Measurements from ENCODE around the gene NACAD.

NACAD gene

DNA sequence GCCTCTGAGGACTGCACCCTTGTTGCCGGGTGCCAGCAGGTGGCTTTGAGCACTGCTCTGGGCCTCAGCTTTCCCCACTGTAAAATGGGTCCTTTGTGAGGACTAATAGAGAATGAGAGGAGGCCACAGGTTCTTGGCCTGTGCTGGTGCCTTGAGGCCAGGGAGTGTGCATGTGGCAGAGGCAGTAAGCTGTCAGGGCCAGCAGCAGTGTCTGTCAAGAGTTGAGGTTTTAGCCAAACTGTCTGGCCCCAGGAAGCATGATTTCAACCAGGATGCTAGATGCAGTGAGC lies 13.5 kb downstream of the NACAD start:
- no peak for DNase-seq (ENCODE audit: low read depth in 3 of 3)

DNA sequence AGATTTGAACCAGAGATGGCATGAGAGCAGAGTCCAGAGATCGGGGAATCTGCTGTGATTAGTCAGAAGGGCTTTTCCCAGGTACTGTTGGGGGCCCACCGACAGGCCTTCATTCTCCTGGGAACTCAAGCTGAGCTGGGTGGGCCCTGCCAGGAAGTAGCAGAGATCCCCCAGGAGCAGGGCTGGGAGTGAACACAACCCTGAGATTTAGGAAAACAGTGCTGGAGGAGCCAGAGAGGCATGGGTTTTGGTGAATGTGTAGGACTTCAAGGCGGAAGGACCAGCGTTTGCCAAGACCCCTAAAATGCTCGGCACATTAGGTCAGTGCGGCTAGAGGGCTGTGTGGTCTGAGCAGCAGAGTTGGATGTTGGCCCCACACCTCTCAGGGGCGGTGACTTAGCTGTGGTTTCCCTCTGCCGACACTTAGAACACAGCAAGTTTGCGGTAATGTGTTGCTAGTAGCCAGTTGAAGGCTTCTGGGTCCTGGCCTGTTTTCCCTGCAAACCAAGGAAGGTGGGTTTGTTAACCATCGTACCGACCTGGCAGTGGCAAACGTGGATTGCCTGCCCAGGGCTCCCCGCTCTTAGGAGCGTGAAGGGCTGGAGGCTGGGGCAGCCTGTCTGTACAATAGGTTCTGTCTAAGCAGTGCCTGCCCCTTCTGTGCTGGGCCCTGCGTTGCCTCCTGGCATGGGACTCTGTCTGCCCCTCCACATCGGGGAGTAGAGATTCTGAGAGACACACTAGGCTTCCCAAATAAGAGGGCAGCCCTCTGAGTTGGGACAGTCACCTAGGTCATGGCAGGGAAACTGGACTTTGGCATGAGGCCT lies 14.0 kb downstream of the NACAD start:
- no peak for DNase-seq (ENCODE audit: low read depth in 3 of 3)

- DNase-seq (ENCODE audit: low read depth in 3 of 3): no peak
Observed at GRCh38 chr7:45073786-45074527, 14.8 kb downstream of the NACAD start.

DNA sequence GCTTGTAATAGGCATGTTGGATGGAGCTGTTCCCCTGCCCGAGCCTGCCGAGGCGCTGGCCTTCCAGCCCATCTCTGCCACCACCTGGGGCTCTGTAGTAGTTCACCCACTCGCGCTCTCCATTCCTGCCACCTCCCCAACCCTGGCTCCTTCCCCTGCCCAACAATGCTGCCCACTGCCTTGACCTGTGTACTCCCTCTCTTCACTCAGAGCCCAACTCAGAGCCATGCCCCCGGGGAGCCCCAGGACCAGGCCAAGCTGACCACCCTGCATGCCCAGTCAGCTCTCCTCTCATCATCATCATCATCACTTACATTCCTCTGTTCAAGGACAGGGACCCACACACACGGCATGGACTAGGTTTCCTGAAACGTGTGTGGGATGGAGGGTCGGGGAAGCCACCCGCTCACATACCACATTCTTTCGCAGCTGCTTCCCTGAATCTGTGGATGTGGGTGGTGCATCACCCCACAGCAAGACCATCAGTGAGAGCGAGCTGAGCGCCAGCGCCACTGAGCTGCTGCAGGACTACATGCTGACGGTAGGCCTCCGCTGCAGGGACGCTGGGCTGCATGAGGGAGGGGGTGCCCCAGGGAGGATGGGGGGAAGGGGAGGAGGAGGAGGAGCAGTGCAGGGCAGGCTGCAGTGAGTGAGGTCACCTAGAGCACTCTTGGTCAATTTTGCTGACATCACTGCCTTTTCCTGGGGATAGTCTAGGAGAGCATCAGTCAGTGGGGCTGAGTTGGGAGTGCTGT lies 15.6 kb downstream of the NACAD start:
- no peak for DNase-seq (ENCODE audit: low read depth in 3 of 3)

DNA sequence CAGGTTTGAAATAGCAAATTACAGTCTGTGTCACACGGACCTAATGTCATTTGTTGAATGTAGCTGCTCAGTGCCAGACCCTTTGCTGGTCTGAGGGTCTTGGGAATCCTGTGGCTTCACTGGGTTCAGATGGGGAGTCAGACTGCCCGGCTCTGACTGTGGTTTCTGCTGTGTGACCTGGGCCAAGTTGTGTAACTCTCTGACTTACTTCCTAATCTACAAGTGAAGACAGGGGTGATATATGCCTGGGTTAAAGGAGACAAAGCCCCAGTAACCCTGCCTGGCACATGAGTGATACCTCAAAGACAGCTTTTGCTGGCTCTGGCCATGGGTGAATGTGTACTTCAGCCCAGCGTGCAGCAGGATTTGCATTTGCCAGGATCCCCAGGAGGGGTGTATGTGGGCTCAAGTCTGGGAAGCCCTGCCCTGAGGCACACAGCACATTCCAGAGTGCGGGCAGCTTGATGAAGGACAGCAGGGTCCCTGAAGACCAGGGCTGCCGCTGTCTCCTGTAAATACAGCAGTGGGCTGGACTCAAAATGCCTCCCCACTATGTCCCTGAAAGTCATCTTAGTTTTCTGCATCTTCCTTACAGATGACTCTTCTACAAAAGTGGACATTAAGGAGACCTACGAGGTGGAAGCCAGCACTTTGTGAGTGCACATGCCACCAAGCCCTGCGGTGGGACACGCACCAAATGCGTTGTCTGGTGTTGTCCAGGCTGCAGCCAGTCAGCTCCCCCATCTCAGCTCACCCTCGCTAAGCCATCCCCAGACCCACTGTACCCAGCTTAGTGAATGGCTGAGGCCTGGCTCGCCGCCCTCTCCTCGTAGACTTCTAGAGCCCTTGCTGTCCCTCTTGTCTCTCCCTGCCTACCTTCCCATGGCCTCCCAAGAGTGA lies 16.4 kb downstream of the NACAD start:
- DNase-seq (ENCODE audit: low read depth in 3 of 3): no peak

DNA sequence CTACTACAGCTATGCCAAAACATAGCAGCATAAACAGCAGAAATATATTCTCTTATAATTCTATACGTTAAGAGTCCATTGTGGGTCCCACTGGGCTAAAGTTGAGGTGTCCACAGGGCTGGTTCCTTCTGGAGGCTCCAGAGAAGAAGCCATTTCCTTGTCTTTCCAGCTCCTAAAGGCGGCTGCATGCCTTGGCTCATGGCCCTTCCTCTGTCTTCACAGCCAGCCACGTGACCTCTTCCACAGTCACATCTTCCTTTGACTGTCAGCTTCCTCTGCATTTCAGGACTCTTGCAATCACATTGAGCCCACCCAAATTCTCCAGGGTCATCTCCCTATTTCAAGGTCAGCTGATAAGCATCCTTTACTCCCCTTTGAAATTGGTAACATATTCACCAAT lies 17.2 kb downstream of the NACAD start:
- no peak for DNase-seq (ENCODE audit: low read depth in 3 of 3)

- no peak for DNase-seq (ENCODE audit: low read depth in 3 of 3)
Observed at GRCh38 chr7:45070254-45070642, 18.5 kb downstream of the NACAD start.

DNA sequence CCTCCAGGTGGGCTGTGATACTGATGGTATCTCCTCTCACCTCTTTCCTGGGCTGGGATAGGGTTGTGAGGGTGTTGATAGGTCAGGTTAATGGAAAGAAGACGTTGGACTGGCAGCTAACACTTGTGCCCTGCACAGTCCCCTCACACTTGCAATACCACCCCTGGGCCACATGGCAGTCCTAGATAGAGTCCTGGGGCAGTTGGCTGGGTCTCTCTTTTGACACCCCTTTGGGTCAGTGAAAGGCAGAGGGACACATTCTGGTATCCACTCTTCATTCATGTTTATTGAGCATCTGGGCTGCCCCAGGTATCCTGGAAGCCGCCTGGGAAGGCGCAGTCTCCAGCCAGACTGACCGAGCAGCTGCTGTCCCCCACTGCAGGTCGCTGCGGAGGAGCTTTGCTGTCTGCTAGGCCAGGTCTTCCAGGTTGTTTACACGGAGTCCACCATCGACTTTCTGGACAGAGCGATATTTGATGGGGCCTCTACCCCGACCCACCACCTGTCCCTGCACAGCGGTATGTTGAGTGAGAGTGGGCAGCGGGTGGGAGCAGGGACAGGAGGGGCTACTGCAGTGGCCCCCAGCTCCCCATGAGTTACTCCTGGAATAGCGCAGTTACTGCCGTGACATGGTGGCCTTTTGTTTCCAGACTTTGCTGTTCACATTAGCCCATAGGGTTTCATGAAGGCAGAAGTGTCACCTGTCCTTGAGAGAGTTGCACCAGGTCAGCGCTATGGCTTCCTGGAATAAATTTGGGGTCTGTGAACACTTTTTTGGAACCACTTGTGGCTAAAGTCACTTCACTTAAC lies 19.1 kb downstream of the NACAD start:
- DNase-seq (ENCODE audit: low read depth in 3 of 3): no peak

GRCh38 chr7:45068236-45069023 lies 20.3 kb downstream of the NACAD start:
- no peak for DNase-seq (ENCODE audit: low read depth in 3 of 3)

DNA sequence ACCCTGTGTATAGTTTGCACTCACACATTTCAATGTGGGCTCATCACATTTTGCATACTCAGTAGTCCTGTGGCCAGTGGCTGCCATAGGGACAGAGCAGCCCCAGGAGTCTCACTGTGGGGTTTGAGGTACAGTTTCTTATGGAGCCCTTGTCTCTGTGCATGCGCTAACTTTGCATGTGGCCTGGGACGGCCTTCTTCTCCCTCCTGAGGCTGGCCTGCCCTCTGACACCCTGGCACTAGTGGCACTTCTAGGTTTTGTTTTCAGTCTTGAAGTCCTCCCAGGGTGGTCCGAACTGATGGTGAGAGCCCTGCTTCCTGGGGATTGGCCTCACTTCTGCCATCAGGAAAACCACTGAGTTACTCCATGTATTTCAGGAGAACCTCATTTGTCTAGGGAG lies 21.2 kb downstream of the NACAD start:
- no peak for DNase-seq (ENCODE audit: low read depth in 3 of 3)

DNA sequence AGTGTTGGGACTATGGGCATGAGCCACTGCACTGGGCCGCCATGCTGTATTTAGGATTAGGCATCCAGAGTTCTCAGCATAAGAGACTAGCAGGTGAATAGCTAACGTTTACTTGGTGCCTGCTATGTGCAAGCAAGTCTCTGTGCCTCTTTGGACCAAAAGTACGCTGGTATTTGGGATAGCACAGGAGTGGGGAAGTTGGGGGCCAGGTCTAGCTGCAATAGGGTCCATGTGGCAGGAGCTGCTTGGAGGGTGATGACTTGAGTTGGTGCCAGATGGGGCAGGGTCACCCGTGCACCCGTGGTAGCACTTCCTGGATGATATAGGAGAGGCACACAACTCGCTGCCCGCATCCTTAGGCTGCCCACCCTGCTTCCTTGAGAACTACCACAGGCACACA lies 22.4 kb downstream of the NACAD start:
- no peak for DNase-seq (ENCODE audit: low read depth in 3 of 3)

DNA sequence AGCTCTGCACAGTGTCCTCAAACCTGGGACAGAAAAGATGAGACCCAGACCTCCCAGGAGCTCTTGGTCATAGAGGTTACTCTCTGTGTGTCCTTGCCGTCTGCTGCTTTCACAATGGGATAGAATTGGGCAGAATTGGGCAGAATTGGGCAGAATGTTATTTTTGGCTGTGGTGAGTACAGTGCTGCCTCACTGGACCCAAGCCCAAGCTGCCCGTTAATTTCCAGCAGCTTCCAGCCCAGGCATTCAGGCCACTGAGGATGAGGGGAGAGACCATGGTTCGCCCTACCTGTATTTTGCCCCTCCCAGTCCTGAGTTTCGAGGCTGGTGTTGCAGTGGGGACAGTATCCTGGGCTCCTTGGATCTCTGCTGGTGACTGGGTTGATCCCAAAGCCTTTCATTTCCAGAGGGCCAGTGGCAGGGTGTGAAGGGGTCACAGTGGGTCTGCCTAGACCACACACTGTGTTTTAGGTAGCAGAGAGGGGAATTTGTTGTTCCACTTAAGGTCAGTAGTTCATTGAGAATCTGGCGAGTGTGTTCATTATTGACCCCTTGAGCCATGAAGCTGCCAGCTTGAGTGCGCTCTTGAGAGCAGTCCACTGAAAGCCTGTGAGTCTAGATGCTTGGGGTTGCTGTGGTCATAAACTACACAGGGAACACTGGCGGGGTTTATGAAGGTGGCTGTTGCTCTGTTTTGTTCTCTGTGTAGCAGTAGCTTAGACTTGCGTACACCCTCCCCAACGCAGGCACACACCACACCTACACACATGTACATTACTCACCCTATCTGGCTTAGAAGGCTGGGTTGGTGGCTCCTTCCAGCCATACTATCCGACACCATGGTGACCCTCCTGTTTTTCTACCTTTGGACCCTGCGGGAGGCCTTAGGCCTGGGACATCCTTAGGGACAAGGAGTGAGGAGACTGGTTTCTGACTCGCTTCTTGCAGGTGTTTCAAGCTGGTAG lies 23.5 kb downstream of the NACAD start:
- no peak for DNase-seq (ENCODE audit: low read depth in 3 of 3)

- no peak for DNase-seq (ENCODE audit: low read depth in 3 of 3)
Observed at GRCh38 chr7:45064047-45064725, 24.6 kb downstream of the NACAD start.

- DNase-seq (ENCODE audit: low read depth in 3 of 3): no peak
Observed at GRCh38 chr7:45061806-45062425, 26.9 kb downstream of the NACAD start.

GRCh38 chr7:45061352-45061751 lies 27.4 kb downstream of the NACAD start:
- DNase-seq (ENCODE audit: low read depth in 3 of 3): no peak

DNA sequence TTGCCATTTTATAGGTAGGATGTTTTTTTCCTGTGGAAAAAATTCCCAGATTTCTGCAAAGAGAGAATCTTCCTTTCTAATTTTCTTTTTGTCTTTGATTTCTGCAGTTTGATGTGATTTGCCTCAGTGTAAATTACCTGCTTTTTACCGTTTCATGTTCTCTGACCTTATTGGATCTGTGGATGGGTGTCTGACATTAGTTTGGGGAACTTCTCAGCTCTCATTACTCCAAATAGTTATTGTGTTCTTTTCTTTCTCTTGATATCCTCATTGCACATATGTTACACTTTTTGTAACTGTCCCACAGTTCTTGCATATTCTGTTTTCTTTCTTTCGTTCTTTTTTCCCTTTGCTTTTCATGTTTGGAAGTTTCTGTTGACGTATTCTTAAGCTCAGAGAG lies 28.5 kb downstream of the NACAD start:
- DNase-seq (ENCODE audit: low read depth in 3 of 3): no peak

DNA sequence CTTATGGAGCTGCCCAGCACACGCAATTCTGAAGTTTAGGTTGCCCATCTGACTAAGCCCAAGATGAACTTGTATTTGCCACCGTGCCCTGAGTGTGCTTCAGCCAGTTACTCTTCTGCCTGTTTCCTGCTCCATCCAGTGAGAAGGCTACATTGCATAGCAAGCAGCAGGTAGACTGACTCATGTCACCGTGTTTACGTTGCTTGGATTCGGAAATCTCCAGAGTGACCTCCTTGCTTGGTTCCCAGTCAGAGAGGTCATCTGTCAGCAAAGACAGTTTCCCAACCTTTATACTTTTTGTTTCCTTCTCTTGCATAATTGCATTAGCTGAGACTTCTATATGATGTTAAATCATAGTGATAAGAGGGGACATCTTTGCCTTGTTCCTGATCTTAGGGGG lies 30.9 kb downstream of the NACAD start:
- no peak for DNase-seq (ENCODE audit: low read depth in 3 of 3)
